GM12872 (cell line): Measurements from ENCODE around the gene TMEM229A.

ENCODE experiments used
- CTCF ChIP-seq: IDR thresholded peaks from 3 replicates; pipeline ENCODE4 v1.5.1; 2011; ENCODE audit warnings: low read depth, mild to moderate bottlenecking, low read length, moderate library complexity; ENCODE audit not compliant: insufficient read depth

TMEM229A gene

DNA sequence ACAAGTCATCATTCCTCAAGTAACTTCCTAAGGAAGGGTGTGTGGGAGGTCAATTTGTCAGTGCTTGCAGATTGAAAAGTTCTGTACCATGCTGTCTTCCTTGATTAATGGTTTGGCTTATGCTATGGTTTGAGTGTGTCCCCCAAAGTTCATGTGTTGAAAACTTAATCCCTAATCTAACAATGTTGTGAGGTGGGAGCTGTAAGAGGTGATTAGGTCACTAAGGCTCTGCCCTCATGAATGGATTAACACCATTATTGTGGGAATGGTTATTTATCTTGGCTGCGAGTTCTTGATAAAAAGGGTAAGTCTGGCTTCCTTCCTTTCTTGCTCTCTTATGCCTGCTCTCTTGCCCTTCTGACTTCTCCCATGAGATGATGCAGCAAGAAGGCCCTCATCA is 29.3 kb upstream of the TMEM229A start:
- TF ChIP-seq CTCF: no peak

- no peak for TF ChIP-seq CTCF
Observed at GRCh38 chr7:124060528-124060927, 27.7 kb upstream of the TMEM229A start.

DNA sequence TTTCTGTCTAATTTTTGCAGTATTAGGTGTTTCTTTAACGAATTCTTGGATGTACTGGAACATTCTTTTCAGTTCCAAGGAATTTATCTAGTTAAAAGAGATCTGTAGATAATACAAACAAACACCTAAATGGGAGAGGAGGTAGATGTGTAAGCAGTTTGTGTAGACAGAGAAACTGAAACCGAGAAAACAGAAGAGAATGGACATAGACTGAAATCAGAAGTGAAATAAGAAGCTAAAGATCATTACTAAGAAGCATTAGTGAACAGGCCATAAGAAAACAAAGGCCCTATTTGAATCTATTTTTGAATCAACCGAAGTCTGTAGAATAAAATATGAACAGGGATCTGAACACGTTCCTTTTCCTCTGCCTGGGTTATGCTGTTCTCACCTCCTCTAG is 26.5 kb upstream of the TMEM229A start:
- TF ChIP-seq CTCF: no peak

- no peak for TF ChIP-seq CTCF
Observed at GRCh38 chr7:124058515-124058914, 25.6 kb upstream of the TMEM229A start.

DNA sequence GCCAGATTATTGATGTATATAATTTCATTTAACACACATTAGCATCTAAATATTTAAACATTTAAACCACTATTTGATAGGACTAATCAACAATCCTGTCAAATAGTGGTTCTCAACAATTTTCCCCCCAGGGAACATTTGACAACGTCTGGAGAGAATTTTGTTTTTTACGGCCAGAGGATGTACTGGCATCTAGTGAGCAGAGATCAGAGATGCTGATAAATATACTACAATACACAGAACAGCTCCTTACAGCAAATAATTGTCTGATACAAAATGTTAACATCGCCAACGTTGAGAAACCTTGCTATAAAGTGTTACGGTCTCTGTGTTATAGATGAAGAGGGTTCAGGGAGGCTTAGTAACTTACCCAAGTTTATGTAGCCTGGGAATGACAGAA is 25.0 kb upstream of the TMEM229A start:
- no peak for TF ChIP-seq CTCF

DNA sequence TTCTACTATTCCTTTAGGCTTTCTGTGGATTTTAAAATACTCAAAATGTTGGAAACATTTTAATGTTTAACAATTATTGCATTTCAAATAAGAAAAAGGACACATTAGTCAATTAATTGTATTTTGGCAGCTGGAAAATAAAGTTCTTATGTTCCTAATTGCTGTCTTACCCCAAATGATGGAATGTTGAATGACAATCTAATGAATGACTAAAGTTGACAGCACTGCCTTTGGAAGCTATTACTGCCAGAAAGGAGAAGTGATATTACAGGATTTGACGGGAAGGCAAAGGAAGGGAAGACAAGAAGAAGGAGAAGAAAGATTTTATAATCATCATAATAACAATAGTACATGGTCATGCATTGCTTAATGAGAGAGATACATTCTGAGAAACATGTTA is 23.4 kb upstream of the TMEM229A start:
- TF ChIP-seq CTCF: no peak

- no peak for TF ChIP-seq CTCF
Observed at GRCh38 chr7:124051681-124052377, 19.0 kb upstream of the TMEM229A start.
